Measurements from ENCODE around the gene CIBAR2. TPM values are rescaled to one million over a fixed set of nuclear protein-coding genes. Genes with fewer than 3 reads are reported as not detected.

Gene CIBAR2
- total and polyA plus RNA-seq, 8 donors: 0.29 to 10.9 (median 5.9) TPM

DNA sequence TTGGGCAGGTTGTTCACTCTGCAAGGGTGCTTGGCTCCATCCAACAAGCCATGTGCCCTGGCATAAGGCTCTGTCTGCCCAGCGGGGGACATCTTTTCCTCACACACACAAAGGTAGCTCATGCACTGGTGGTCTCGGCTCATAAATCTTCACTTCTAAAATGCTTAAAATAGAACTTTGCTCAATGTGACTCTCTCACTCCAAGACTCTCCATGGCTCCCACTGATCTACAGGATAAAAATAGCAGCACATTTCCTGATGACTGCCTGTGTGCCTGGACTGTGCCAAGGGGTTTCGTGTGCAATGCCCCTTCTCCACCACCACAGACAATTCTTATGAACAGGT lies 15.1 kb upstream of the CIBAR2 start:
- no peaks in the 10 kb centered on the region for H3K9me3 ChIP-seq
- DNase-seq (no peak), ATAC-seq (no peak)
- intact Hi-C loops (cut with DNase I): no loop called here
- no peak overlapping the region for H3K4me3 ChIP-seq
- H3K36me3 ChIP-seq: no peaks in the 10 kb centered on the region
- H3K4me1 ChIP-seq: peaks cover 16 to 25% of the 10 kb centered on the region in 2 donors
- H3K27me3 ChIP-seq: no peaks in the 10 kb centered on the region
- no peak overlapping the region for H3K27ac ChIP-seq
- TF ChIP-seq, protein P1, sequence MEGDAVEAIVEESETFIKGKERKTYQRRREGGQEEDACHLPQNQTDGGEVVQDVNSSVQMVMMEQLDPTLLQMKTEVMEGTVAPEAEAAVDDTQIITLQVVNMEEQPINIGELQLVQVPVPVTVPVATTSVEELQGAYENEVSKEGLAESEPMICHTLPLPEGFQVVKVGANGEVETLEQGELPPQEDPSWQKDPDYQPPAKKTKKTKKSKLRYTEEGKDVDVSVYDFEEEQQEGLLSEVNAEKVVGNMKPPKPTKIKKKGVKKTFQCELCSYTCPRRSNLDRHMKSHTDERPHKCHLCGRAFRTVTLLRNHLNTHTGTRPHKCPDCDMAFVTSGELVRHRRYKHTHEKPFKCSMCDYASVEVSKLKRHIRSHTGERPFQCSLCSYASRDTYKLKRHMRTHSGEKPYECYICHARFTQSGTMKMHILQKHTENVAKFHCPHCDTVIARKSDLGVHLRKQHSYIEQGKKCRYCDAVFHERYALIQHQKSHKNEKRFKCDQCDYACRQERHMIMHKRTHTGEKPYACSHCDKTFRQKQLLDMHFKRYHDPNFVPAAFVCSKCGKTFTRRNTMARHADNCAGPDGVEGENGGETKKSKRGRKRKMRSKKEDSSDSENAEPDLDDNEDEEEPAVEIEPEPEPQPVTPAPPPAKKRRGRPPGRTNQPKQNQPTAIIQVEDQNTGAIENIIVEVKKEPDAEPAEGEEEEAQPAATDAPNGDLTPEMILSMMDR (IDR thresholded peaks at IDR 0.05): no peak

DNA sequence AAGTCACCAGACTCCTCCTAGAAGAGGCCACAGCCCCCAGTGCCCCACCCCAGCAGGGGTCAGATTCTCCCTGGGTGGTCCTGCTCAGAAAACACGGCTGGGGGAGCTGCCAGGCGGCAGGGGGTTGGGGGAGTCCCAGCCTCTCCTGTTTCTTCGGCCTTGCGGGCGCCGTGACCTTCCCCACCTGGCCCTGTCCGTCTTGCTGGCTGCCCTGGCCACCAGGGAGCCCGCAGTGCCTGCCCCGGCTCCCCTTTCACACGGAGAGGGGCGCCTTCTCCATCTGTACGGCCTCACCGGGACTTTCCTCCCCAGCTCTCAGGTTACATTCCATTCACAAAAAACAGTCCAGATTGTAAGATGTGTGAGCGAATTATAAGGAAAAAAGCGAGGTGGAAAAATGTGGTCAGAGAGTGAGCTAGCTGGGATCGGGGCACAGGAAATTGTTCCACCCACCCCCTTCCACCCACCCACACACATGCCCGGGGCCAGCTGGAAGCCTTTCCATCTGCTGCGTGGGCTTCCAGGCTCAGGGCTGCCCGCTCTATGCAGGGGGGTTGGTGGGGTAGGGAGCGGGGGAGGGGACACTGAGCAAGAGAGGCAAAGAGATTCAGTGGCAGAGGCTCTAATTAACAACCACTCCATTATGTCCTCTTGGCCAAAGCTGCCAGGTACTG lies 14.6 kb upstream of the CIBAR2 start:
- intact Hi-C loops (cut with DNase I): no loop called here
- no peaks in the 10 kb centered on the region for H3K36me3 ChIP-seq
- no peaks in the 10 kb centered on the region for H3K9me3 ChIP-seq
- H3K4me3 ChIP-seq: no peak overlapping the region
- no peaks in the 10 kb centered on the region for H3K27me3 ChIP-seq
- peak; percentile 42 for ATAC-seq
- TF ChIP-seq, protein P1 (IDR thresholded peaks at IDR 0.05): no peak
- DNase-seq: peak in 1 of 4 donors; percentile 61
- H3K27ac ChIP-seq: peak overlapping the region in 1 of 2 donors; percentile 62
- H3K4me1 ChIP-seq: peaks cover 16 to 25% of the 10 kb centered on the region in 2 donors

DNA sequence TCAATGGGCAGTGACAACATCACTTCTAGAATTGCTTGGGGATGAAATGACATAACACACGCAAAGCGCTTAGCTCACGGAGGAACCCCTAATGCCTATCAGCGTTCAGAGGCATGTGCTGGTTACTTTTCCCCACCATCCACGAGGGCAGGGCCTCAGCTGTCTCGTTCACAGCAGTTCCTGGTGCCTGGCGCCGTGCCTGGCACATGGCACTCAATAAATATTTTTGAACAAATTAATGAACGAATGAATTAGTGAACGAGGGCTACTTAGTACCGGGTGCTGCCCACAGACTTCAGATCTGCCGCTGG lies 14.1 kb upstream of the CIBAR2 start:
- DNase-seq: no peak
- H3K9me3 ChIP-seq: no peaks in the 10 kb centered on the region
- no peak for ATAC-seq
- peaks cover 16 to 25% of the 10 kb centered on the region in 2 donors for H3K4me1 ChIP-seq
- H3K4me3 ChIP-seq: no peak overlapping the region
- peak overlapping the region in 1 of 2 donors; percentile 62 for H3K27ac ChIP-seq
- intact Hi-C loops (cut with DNase I): no loop called here
- TF ChIP-seq, protein P1 (IDR thresholded peaks at IDR 0.05): no peak
- no peaks in the 10 kb centered on the region for H3K27me3 ChIP-seq
- H3K36me3 ChIP-seq: no peaks in the 10 kb centered on the region

DNA sequence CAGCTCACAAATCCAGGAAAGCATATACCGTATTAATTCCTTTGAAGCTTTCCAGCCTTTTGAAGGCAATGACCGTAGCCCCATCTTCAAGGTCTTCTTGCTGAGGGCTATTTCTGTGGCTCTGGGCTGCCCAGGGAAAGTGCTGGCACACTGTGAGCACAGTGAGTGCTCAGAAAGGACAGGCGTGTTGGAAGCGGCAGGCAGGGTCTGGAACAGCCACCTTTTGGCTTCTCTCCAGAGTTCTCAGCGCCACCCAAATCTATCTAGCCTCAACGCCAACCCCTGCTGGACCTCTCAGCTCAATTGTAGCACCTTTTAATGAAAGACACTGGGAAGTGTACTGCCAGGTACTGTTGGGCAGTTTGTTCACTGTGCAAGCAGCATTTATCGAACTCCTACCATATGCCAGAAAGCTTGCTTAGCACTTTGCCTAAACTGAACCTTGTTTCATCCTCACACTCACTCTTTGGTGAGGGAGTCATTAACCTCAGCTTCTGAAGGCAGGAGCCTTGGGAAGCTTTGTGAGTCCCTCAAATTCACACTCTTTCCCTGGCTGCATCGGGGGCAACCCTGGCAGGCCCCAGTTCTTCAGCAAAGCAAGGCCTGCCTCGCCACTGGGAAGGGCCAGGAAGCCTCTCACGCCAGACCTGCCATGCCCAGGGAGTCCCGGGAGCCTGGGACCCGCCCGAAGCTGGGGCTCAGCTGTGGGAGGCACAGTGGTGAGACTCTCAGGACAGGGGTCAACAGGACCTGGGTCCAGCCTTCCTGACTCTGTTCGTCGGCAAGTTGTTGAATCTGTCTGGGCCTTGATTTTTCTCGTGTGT lies 13.5 kb upstream of the CIBAR2 start:
- ATAC-seq (no peak), DNase-seq (no peak)
- Histone ChIP-seq H3K4me3 (no peak overlapping the region), H3K9me3 (no peaks in the 10 kb centered on the region), H3K27me3 (no peaks in the 10 kb centered on the region), H3K27ac (no peak overlapping the region), H3K4me1 (peaks cover 13 to 23% of the 10 kb centered on the region in 2 donors), H3K36me3 (no peaks in the 10 kb centered on the region)
- intact Hi-C loops (cut with DNase I): no loop called here
- TF ChIP-seq, protein P1 (IDR thresholded peaks at IDR 0.05): no peak

DNA sequence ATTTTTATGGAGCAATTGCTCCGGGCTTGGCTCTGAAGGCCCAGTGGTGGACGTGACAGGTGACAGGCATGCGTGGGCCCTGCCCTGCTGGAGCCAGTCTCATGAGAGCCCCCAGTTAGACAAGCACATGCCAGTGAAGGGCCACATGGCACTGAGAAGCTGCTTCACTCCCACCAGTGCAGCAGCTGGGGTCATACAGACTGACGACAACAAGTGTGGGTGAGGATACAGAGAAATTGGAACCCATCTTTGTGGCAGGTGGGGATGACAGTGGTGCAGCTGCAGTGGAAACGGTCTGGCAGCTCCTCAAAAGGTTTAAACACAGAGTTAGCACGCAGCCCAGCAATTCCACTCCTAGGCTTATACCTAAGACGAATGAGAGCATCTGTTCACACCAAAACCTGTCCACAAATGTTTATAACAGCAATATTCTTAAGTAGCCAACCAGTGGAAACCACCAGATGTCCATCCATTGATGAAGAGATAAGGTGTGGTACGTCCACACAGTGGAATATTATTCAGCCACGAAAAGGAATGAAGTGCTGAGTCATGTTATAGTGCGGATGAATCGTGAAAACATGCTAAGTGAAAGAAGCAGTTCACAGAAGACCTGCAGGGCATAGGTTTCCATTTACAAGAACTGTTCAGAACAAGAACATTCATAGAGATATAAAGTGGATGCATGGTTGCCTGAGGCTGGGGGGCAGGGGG lies 12.5 kb upstream of the CIBAR2 start:
- DNase-seq: no peak
- Histone ChIP-seq H3K9me3 (no peaks in the 10 kb centered on the region), H3K36me3 (no peaks in the 10 kb centered on the region), H3K4me1 (peaks cover 9 to 16% of the 10 kb centered on the region in 2 donors), H3K27me3 (no peaks in the 10 kb centered on the region), H3K4me3 (no peak overlapping the region), H3K27ac (peak overlapping the region; percentile 69 to 83)
- TF ChIP-seq, protein P1 (IDR thresholded peaks at IDR 0.05): no peak
- no peak for ATAC-seq
- intact Hi-C loops (cut with DNase I): no loop called here
